Amniotic epithelial cell (primary cell): ENCODE data around the gene DDX41.
"Not testable (repeated sequence)": the region's sequence is repeated elsewhere in the genome, so short reads cannot be mapped to it uniquely, and the experiment has no call there.

Experiments used
- DNase-seq: peaks from one replicate; pipeline ENCODE4 v3.0.0-alpha.2; 2010; ENCODE audit warnings: low read depth

Gene DDX41

GRCh38 chr5:177537389-177538361 lies 20.9 kb upstream of the DDX41 start:
- peak; percentile 85 for DNase-seq

GRCh38 chr5:177536386-177536785 lies 19.6 kb upstream of the DDX41 start:
- DNase-seq = no peak

DNA sequence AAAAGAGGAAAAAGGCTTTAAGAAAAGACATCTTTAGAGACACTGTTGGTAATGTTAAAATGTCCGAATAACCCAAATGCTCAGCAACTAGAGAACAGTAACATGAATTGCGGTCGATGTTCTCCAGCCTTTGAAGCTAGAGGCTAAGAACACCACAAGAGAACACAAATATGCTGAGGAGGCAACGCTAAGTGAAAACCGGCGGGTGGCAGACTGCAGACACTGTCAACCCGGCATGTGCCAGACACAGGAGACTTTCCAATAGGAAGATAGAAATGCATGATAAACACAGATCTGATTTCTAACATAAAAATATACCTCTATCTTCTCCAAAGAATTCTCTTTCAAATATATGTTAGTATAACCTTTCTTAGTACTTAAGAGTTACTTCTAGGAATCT lies 18.4 kb upstream of the DDX41 start:
- no peak for DNase-seq

DNA sequence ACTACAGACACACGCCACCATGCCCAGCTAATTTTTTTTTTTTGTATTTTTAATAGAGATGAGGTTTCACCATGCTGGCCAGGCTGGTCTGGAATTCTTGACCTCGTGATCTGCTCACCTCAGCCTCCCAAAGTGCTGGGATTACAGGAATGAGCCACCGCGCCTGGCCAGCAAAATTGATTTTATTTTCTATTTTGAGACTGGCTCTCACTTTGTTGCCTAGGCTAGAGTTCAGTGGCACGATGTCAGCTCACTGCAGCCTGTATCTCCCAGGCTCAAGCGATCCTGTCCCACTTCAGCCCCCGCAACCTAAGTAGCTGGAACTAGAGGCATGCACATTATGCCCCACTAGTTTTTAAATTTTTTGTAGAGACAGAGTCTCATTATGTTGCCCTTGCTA lies 17.7 kb upstream of the DDX41 start:
- DNase-seq = not testable (repeated sequence)

GRCh38 chr5:177531209-177531940 lies 14.6 kb upstream of the DDX41 start:
- DNase-seq = no peak

GRCh38 chr5:177530638-177531037 lies 13.9 kb upstream of the DDX41 start:
- DNase-seq = no peak

- no peak for DNase-seq
Observed at GRCh38 chr5:177529247-177530203, 12.8 kb upstream of the DDX41 start.

- DNase-seq = no peak
Observed at GRCh38 chr5:177528631-177529030, 11.9 kb upstream of the DDX41 start.

DNA sequence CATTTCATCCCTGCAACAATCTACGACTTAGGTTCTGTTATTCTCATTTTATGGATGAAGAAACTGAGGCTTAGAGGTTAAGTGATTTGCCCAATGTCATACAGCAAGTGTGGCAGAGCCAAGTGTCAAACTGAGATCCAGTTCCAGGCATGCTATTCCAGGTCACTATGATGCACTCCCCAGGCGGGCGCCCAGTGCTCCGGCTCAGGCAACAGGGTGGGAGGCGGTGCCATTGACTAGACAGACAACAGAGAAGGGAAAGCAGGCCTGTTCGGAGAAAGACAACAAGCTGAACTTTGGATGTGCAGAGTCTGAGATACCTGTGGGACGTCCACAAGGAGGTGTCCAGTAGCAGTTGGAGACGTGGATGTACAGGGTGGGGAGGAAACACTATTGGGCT lies 10.8 kb upstream of the DDX41 start:
- no peak for DNase-seq

DNA sequence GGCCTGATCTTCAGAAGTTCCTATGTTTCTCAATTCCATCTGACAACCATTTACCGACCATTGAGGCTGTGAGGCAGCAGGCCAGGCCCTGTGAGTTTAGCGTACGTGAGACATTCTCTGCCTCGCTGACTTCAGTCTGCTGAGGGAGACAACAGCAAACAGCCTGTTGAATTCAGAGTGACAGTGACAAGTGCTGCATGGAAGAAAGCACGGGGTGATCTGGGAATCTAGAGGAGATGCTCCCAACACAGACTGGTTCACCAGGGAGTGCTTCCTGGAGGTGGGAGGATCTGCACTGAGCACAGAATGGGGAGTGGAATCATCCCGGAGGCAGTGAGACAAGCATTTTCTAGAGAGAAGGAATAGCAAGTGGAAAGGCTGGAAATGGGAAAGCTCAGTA lies 10.0 kb upstream of the DDX41 start:
- DNase-seq = no peak

GRCh38 chr5:177526191-177526590 lies 9.4 kb upstream of the DDX41 start:
- DNase-seq = no peak

- DNase-seq = no peak
Observed at GRCh38 chr5:177524941-177525655, 8.3 kb upstream of the DDX41 start.

GRCh38 chr5:177524539-177524900 lies 7.8 kb upstream of the DDX41 start:
- DNase-seq = no peak

DNA sequence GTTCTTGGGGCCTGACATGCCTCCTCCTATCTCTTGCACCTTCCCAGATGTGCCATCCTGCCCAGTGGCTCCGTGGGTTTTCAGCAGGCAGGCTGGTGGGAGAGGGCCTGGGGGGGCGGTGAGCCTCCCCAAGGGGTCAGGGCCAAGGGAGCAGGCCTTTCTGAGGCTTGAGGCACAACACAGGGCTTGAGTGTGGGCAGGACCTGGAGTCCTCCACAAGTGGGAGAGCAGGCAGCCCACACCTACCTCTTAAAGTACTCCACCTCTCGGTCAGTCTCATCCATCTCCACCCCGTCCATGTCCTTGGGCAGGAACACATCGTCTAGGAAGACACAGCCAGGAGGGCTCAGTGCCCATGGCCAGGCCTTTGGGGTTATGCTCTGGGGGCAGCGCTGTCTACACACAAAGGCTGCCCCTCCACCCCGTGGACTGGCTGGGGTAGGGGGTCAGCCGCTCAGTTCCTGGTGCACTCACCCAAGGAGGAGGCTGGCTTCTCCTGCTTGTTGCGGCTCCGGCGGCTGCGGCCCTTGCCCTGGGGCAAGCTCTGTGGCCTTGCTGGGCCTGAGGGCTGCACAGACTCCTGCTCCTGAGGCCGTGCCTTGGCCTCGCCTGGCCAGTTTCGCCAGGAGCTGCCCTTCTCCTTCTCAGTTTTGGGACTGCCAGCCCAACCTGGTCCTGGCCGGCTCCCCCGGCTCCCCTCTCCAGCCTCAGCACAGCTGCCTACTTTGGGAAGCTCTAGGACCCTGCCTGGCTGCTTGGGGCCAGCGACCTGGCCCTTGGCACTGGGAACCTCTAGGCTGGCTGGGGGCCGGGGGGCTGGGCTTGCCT lies 7.2 kb upstream of the DDX41 start:
- DNase-seq = no peak

DNA sequence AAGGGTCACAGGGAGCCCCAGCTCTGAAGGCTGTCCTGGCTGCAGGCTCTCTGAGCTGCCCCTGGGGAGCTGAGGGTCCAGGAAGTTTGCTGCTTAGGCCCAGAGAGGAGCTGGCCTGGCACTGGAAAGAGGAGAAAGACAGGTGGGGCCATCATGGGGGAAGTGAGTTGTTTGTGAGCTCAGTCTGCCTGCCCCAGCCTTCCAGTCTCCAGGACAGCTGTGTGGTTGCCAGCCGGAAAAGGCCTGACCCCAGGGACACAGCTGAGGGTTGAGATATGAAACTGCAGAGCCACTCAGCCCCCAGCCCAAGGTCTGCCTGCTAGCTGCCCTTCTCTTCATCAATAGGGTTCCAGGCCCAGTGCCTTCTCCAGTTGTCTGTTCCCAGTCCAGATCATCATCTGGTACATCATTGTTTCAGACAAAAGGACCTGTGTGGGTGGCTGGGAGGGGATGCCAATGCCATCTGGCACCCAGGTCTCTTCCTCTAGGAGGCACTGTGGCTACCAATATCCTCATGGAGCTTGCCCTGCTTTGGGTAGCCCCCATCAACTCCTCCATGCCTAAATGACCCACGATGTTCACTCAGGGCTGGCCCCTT lies 4.3 kb upstream of the DDX41 start:
- no peak for DNase-seq

DNA sequence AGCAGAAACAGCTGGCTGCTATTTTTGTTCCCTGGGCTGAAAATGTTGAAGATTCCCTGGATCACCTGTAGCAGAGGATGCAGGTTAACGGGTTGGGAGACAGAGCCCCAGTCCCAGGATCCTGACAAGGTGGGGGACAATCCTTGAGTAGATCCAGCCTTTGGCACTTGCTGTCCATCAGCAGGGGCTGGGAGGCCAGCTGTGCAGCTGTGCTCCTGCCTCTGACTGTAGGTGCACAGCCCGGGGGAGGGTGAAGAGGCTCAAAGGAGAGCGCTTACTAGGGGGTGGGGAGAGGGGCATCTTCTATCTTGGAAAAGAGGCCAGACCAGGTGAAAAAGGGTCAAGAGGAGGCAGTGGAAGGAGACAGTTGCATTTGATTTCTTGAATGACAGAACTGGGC lies 3.5 kb upstream of the DDX41 start:
- no peak for DNase-seq

GRCh38 chr5:177519463-177520235 lies 2.9 kb upstream of the DDX41 start:
- no peak for DNase-seq

GRCh38 chr5:177515580-177515979 lies 1.2 kb downstream of the DDX41 start:
- no peak for DNase-seq

DNA sequence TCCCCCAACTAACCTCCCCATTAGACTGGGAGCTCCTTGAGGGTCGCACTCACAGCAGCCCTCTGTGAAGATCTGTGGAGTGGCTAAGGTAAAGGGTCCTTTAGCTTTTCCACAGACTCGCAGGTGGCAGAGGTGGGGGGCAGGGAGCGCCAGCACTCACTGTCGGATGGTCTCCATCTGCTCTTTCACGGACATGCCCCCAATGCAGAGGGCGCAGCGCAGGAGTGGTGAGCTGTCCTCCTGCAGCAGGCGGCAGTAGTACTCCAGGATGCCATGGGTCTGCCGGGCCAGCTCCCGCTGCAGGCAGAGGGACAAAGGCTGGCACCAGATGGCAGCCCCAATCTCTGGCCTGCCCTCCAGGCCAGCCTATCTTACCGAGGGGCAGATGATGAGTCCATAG lies 2.2 kb downstream of the DDX41 start:
- no peak for DNase-seq
